ENCODE data around the gene ACTA2. TPM values are rescaled to one million over a fixed set of nuclear protein-coding genes. Genes with fewer than 3 reads are reported as not detected.

Gene ACTA2
- total and polyA plus RNA-seq, 4 donors: 13.2 to 182 (median 73.6) TPM

DNA sequence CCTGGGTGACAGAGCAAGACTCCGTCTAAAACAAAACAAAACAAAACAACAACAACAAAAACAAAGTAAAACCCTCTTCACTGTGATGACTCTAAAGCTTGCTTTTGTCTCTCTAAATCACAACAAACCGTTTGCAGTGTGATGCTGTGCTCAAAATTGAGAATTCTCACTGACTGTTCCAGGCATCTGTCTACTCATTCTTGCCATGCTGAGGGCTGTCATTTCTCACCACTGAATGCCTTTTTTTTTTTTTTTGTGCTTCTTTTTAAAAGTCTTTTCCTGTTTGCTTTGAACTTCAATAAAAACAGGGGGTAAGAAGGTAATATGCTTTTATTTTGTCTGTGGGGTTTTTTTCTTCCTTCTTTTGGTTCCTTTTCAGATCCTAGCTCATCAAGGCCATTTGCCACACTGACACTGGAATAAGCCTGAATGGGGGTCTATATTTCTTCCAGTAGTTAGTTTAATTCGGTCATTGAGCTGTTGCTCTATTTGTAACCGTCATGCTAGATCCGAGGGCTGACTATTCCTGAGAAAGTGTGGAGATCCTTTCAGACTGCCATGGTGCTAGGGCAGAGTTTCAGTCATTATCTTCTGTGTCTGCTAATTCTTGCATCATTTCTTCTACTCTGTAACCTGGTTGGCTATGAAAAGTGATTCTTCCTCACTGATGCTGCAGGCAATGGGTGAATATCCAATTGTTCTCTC lies 48.6 kb upstream of the ACTA2 start (continued):
- TF ChIP-seq, protein P1, sequence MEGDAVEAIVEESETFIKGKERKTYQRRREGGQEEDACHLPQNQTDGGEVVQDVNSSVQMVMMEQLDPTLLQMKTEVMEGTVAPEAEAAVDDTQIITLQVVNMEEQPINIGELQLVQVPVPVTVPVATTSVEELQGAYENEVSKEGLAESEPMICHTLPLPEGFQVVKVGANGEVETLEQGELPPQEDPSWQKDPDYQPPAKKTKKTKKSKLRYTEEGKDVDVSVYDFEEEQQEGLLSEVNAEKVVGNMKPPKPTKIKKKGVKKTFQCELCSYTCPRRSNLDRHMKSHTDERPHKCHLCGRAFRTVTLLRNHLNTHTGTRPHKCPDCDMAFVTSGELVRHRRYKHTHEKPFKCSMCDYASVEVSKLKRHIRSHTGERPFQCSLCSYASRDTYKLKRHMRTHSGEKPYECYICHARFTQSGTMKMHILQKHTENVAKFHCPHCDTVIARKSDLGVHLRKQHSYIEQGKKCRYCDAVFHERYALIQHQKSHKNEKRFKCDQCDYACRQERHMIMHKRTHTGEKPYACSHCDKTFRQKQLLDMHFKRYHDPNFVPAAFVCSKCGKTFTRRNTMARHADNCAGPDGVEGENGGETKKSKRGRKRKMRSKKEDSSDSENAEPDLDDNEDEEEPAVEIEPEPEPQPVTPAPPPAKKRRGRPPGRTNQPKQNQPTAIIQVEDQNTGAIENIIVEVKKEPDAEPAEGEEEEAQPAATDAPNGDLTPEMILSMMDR (IDR thresholded peaks at IDR 0.05; ENCODE audit: low read depth, low read length, missing input control): no peak
- no peak for TF ChIP-seq JUND (IDR thresholded peaks at IDR 0.05)

DNA sequence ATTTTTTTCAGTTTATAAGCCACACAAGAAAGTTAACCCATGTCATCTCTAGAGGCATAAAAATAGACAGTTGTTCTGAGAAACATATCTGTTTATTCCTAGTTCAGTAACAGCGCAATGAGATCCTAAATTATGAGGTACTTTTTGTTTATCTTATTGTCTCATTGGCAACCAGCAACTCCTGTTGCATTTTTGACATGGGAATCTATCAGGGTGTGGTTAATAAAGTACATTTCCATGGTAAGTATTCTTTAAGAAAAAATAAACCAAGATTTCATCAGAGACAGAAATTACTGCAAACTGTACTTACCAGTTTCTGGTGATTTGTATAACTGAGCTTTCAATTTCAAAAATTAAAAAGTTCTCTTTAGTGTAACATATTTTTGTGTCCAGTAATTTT lies 47.1 kb upstream of the ACTA2 start:
- Histone ChIP-seq H3K4me1 (ENCODE audit: control insufficient read depth in 4 of 4, insufficient read depth in 4 of 4, low read length in 3 of 4) (peaks cover 0 to 9% (median 3%) of the 10 kb centered on the region in 4 donors), H3K9ac (ENCODE audit: low read depth in 1 of 2, low read length in 2 of 2) (no peak overlapping the region), H3K36me3 (ENCODE audit: control insufficient read depth in 4 of 4, insufficient read depth in 3 of 4, low read depth in 1 of 4, low read length in 3 of 4) (peaks cover 0 to 7% (median under 1%) of the 10 kb centered on the region in 4 donors), H3K4me3 (ENCODE audit: low read depth in 1 of 3, low read length in 3 of 3) (no peak overlapping the region), H3K9me3 (ENCODE audit: control insufficient read depth in 4 of 4, low read length in 3 of 4) (no peaks in the 10 kb centered on the region), H3K27me3 (ENCODE audit: control insufficient read depth in 4 of 4, insufficient read depth in 4 of 4, low read length in 3 of 4) (no peaks in the 10 kb centered on the region), H3K27ac (ENCODE audit: low read depth in 1 of 2, low read length in 2 of 2) (no peak overlapping the region)
- TF ChIP-seq HNF4G (IDR thresholded peaks at IDR 0.05) (no peak), TAF1 (conservative IDR thresholded peaks at IDR 0.05) (no peak), FOXA1 (IDR thresholded peaks at IDR 0.05) (no peak), SP1 (IDR thresholded peaks at IDR 0.05) (no peak), YY1 (IDR thresholded peaks at IDR 0.05) (no peak), GABPA (IDR thresholded peaks at IDR 0.05 in 1 of 2, conservative IDR thresholded peaks at IDR 0.05 in 1 of 2) (no peak), HNF4A (conservative IDR thresholded peaks at IDR 0.05) (no peak), EGR1 (IDR thresholded peaks at IDR 0.05; ENCODE audit: low read depth in 2 of 2) (no peak), FOXA2 (IDR thresholded peaks at IDR 0.05) (no peak), RXRA (IDR thresholded peaks at IDR 0.05) (no peak), JUND (IDR thresholded peaks at IDR 0.05) (no peak), RAD21 (IDR thresholded peaks at IDR 0.05) (no peak), NR2F2 (IDR thresholded peaks at IDR 0.05) (no peak)
- TF ChIP-seq, protein P1 (IDR thresholded peaks at IDR 0.05; ENCODE audit: low read depth, low read length, missing input control): no peak
- TF ChIP-seq, protein P2, sequence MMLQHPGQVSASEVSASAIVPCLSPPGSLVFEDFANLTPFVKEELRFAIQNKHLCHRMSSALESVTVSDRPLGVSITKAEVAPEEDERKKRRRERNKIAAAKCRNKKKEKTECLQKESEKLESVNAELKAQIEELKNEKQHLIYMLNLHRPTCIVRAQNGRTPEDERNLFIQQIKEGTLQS (IDR thresholded peaks at IDR 0.05): no peak
- TF ChIP-seq, protein P3, sequence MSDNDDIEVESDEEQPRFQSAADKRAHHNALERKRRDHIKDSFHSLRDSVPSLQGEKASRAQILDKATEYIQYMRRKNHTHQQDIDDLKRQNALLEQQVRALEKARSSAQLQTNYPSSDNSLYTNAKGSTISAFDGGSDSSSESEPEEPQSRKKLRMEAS (IDR thresholded peaks at IDR 0.05): no peak
- TF ChIP-seq, protein P4, sequence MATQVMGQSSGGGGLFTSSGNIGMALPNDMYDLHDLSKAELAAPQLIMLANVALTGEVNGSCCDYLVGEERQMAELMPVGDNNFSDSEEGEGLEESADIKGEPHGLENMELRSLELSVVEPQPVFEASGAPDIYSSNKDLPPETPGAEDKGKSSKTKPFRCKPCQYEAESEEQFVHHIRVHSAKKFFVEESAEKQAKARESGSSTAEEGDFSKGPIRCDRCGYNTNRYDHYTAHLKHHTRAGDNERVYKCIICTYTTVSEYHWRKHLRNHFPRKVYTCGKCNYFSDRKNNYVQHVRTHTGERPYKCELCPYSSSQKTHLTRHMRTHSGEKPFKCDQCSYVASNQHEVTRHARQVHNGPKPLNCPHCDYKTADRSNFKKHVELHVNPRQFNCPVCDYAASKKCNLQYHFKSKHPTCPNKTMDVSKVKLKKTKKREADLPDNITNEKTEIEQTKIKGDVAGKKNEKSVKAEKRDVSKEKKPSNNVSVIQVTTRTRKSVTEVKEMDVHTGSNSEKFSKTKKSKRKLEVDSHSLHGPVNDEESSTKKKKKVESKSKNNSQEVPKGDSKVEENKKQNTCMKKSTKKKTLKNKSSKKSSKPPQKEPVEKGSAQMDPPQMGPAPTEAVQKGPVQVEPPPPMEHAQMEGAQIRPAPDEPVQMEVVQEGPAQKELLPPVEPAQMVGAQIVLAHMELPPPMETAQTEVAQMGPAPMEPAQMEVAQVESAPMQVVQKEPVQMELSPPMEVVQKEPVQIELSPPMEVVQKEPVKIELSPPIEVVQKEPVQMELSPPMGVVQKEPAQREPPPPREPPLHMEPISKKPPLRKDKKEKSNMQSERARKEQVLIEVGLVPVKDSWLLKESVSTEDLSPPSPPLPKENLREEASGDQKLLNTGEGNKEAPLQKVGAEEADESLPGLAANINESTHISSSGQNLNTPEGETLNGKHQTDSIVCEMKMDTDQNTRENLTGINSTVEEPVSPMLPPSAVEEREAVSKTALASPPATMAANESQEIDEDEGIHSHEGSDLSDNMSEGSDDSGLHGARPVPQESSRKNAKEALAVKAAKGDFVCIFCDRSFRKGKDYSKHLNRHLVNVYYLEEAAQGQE (IDR thresholded peaks at IDR 0.05): no peak
- TF ChIP-seq, protein P5, sequence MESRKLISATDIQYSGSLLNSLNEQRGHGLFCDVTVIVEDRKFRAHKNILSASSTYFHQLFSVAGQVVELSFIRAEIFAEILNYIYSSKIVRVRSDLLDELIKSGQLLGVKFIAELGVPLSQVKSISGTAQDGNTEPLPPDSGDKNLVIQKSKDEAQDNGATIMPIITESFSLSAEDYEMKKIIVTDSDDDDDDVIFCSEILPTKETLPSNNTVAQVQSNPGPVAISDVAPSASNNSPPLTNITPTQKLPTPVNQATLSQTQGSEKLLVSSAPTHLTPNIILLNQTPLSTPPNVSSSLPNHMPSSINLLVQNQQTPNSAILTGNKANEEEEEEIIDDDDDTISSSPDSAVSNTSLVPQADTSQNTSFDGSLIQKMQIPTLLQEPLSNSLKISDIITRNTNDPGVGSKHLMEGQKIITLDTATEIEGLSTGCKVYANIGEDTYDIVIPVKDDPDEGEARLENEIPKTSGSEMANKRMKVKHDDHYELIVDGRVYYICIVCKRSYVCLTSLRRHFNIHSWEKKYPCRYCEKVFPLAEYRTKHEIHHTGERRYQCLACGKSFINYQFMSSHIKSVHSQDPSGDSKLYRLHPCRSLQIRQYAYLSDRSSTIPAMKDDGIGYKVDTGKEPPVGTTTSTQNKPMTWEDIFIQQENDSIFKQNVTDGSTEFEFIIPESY (IDR thresholded peaks at IDR 0.05): no peak
- no peak for DNase-seq (ENCODE audit: low spot score)
- 83% methylated on average over 1 of the region's 1 CpG for WGBS
